SU-DHL-6 (cell line): ENCODE data around the gene PIGR.

Experiments
- H2AFZ ChIP-seq: fragments of 200-600 bp; sonication (generic); 2 replicates; pipeline ENCODE4 v1.6.1; 2014; ENCODE audit warnings: low read depth, mild to moderate bottlenecking, moderate library complexity, mixed read lengths, antibody characterized with exemption, low read length; ENCODE audit not compliant: severe bottlenecking
- H3F3A ChIP-seq: fragments of 200-600 bp; shearing (Covaris generic); 2 replicates; pipeline ENCODE4 v1.6.0; 2016; ENCODE audit warnings: antibody characterized with exemption, mild to moderate bottlenecking; ENCODE audit not compliant: insufficient read depth
- H3K27ac ChIP-seq: fragments of 200-600 bp; sonication (generic); 2 replicates; pipeline ENCODE4 v1.5.1; 2016; ENCODE audit warnings: low read depth, mild to moderate bottlenecking, low read length, moderate library complexity, mixed read lengths
- H3K27me3 ChIP-seq: fragments of 200-600 bp; sonication (generic), shearing (Covaris generic); 2 replicates; pipeline ENCODE4 v1.6.0; 2014; ENCODE audit warnings: mild to moderate bottlenecking, low read length
- H3K36me3 ChIP-seq: fragments of 200-600 bp; sonication (generic); 2 replicates; pipeline ENCODE4 v1.6.1; 2014; ENCODE audit warnings: mild to moderate bottlenecking, low read length, mixed read lengths
- H3K4me2 ChIP-seq: fragments of 300-600, 200-600 bp; shearing (Covaris generic), sonication (generic); 2 replicates; pipeline ENCODE4 v1.6.0; 2014; ENCODE audit warnings: low read length, low read depth, mild to moderate bottlenecking; ENCODE audit not compliant: poor library complexity, severe bottlenecking
- H3K4me3 ChIP-seq: fragments of 200-600 bp; sonication (generic); 2 replicates; pipeline ENCODE4 v1.5.1; 2014; ENCODE audit warnings: antibody characterized with exemption, low read length, mild to moderate bottlenecking, mixed read lengths; ENCODE audit not compliant: insufficient read depth, poor library complexity, severe bottlenecking
- H3K79me2 ChIP-seq: fragments of 200-600 bp; sonication (generic); 2 replicates; pipeline ENCODE4 v1.6.1; 2014; ENCODE audit warnings: mild to moderate bottlenecking, low read length, moderate library complexity; ENCODE audit not compliant: insufficient read depth
- H3K9ac ChIP-seq: fragments of 200-600 bp; sonication (generic); 2 replicates; pipeline ENCODE4 v1.7.0; 2014; ENCODE audit warnings: mild to moderate bottlenecking, low read length
- H3K9me2 ChIP-seq: fragments of 200-600 bp; sonication (generic); replicated peaks from 2 replicates; pipeline ENCODE4 v1.6.1; 2014; ENCODE audit warnings: low read length; ENCODE audit not compliant: insufficient read depth
- H3K9me3 ChIP-seq: fragments of 200-600 bp; sonication (generic); 2 replicates; pipeline ENCODE4 v1.6.1; 2014; ENCODE audit warnings: low read length, mixed read lengths; ENCODE audit not compliant: insufficient read depth
- H4K20me1 ChIP-seq: fragments of 200-600 bp; sonication (generic); 2 replicates; pipeline ENCODE4 v1.6.1; 2014; ENCODE audit warnings: low read depth, mild to moderate bottlenecking, antibody characterized with exemption, low read length, moderate library complexity, mixed read lengths
- CTCF ChIP-seq: fragments of 200-600 bp; sonication (generic); IDR thresholded peaks from one replicate; pipeline ENCODE4 v1.5.1; 2017; ENCODE audit warnings: antibody characterized with exemption, mild to moderate bottlenecking, low read length, moderate library complexity; ENCODE audit not compliant: insufficient read depth, poor library complexity, severe bottlenecking
- EZH2phosphoT487 ChIP-seq: fragments of 200-600 bp; sonication (generic), shearing (Covaris generic); conservative IDR thresholded peaks from 2 replicates; pipeline ENCODE4 v1.6.1; 2018; ENCODE audit warnings: mild to moderate bottlenecking, antibody characterized with exemption, low read length, moderate library complexity, mixed read lengths

The PIGR gene

GRCh38 chr1:206961668-206962067 lies 15.4 kb upstream of the PIGR start:
- no peaks in the 10 kb centered on the region for H3K79me2 ChIP-seq

GRCh38 chr1:206960676-206961386 lies 14.6 kb upstream of the PIGR start:
- Histone ChIP-seq H3K27ac (no peak overlapping the region), H3K4me2 (no peak overlapping the region), H3K27me3 (no peaks in the 10 kb centered on the region), H3K9ac (no peak overlapping the region), H3K4me3 (no peak overlapping the region), H3K36me3 (no peaks in the 10 kb centered on the region), H4K20me1 (no peaks in the 10 kb centered on the region), H3K9me2 (no peaks in the 10 kb centered on the region), H2AFZ (no peak overlapping the region), H3K79me2 (no peaks in the 10 kb centered on the region), H3K9me3 (no peaks in the 10 kb centered on the region), H3F3A (no peaks in the 10 kb centered on the region)
- TF ChIP-seq CTCF (no peak), EZH2phosphoT487 (no peak)

More at GRCh38 chr1:206961668-206962067, 15.4 kb upstream of the PIGR start:
- Histone ChIP-seq H3K9me2 (no peaks in the 10 kb centered on the region), H3K36me3 (no peaks in the 10 kb centered on the region), H4K20me1 (no peaks in the 10 kb centered on the region), H2AFZ (no peak overlapping the region), H3K4me3 (no peak overlapping the region), H3K9ac (no peak overlapping the region), H3K27me3 (no peaks in the 10 kb centered on the region), H3F3A (no peaks in the 10 kb centered on the region), H3K9me3 (no peaks in the 10 kb centered on the region), H3K27ac (no peak overlapping the region), H3K4me2 (no peak overlapping the region)
- no peak for TF ChIP-seq EZH2phosphoT487

- no peaks in the 10 kb centered on the region for H4K20me1 ChIP-seq
- no peaks in the 10 kb centered on the region for H3K9me2 ChIP-seq
- H3K36me3 ChIP-seq, result no peaks in the 10 kb centered on the region
- H3K9ac ChIP-seq, result no peak overlapping the region
- no peak overlapping the region for H3K4me2 ChIP-seq
- H3F3A ChIP-seq, result no peaks in the 10 kb centered on the region
- no peaks in the 10 kb centered on the region for H3K79me2 ChIP-seq
- H2AFZ ChIP-seq, result no peak overlapping the region
- H3K9me3 ChIP-seq, result no peaks in the 10 kb centered on the region
- no peak overlapping the region for H3K27ac ChIP-seq
- H3K27me3 ChIP-seq, result no peaks in the 10 kb centered on the region
- no peak for TF ChIP-seq EZH2phosphoT487
- no peak for TF ChIP-seq CTCF
- no peak overlapping the region for H3K4me3 ChIP-seq
Observed at GRCh38 chr1:206958144-206958543, 11.9 kb upstream of the PIGR start.

GRCh38 chr1:206957639-206958038 lies 11.4 kb upstream of the PIGR start:
- no peaks in the 10 kb centered on the region for H3K27me3 ChIP-seq
- no peaks in the 10 kb centered on the region for H3K9me3 ChIP-seq
- no peaks in the 10 kb centered on the region for H3K79me2 ChIP-seq
- no peak overlapping the region for H3K27ac ChIP-seq
- H3K9ac ChIP-seq, result no peak overlapping the region
- H3K9me2 ChIP-seq, result no peaks in the 10 kb centered on the region
- H3K4me3 ChIP-seq, result no peak overlapping the region
- H2AFZ ChIP-seq, result no peak overlapping the region
- H3K4me2 ChIP-seq, result no peak overlapping the region
- no peaks in the 10 kb centered on the region for H4K20me1 ChIP-seq
- H3K36me3 ChIP-seq, result no peaks in the 10 kb centered on the region
- no peaks in the 10 kb centered on the region for H3F3A ChIP-seq
- TF ChIP-seq CTCF (no peak), EZH2phosphoT487 (no peak)
